H9 (cell line): ENCODE data around the gene PHLPP2. TPM values are rescaled to one million over a fixed set of nuclear protein-coding genes. Genes with fewer than 3 reads are reported as not detected.

Source experiments
- DNase-seq: peaks from one replicate; pipeline ENCODE4 v3.0.0-alpha.2; 2017
- H2AFZ ChIP-seq: one replicate; pipeline ENCODE4 v1.6.1; 2013; ENCODE audit warnings: mild to moderate bottlenecking, low read length, control low read depth, moderate library complexity
- H2AK5ac ChIP-seq: 2 replicates; pipeline ENCODE4 v1.6.1; 2013; ENCODE audit warnings: low read length, control low read depth, mixed read lengths; ENCODE audit not compliant: insufficient read length
- H2BK120ac ChIP-seq: one replicate; pipeline ENCODE4 v1.6.1; 2013; ENCODE audit warnings: low read depth, mild to moderate bottlenecking, low read length, control low read depth, inconsistent platforms; ENCODE audit not compliant: poor library complexity, severe bottlenecking
- H2BK12ac ChIP-seq: 2 replicates; pipeline ENCODE4 v1.6.1; 2013; ENCODE audit warnings: low read length, control low read depth, mixed read lengths, low read depth; ENCODE audit not compliant: insufficient read length
- H2BK15ac ChIP-seq: 2 replicates; pipeline ENCODE4 v1.6.1; 2013; ENCODE audit warnings: low read depth, low read length, control low read depth
- H2BK20ac ChIP-seq: one replicate; pipeline ENCODE4 v1.6.1; 2013; ENCODE audit warnings: low read depth, mild to moderate bottlenecking, low read length, control low read depth, inconsistent platforms; ENCODE audit not compliant: poor library complexity, severe bottlenecking
- H2BK5ac ChIP-seq: 2 replicates; pipeline ENCODE4 v1.6.1; 2013; ENCODE audit warnings: low read length, control low read depth, mixed read lengths; ENCODE audit not compliant: insufficient read length
- H3K14ac ChIP-seq: 2 replicates; pipeline ENCODE4 v1.6.1; 2013; ENCODE audit warnings: low read length, control low read depth; ENCODE audit not compliant: insufficient read depth
- H3K18ac ChIP-seq: 2 replicates; pipeline ENCODE4 v1.6.1; 2013; ENCODE audit warnings: low read depth, mild to moderate bottlenecking, mixed read lengths, low read length, control low read depth; ENCODE audit not compliant: insufficient read length
- H3K23ac ChIP-seq: 2 replicates; pipeline ENCODE4 v1.6.1; 2013; ENCODE audit warnings: low read length, control low read depth, mixed read lengths, low read depth; ENCODE audit not compliant: insufficient read length
- H3K23me2 ChIP-seq: 2 replicates; pipeline ENCODE4 v1.6.1; 2013; ENCODE audit warnings: low read depth, mild to moderate bottlenecking, mixed read lengths, low read length, control low read depth; ENCODE audit not compliant: insufficient read length, poor library complexity, severe bottlenecking
- H3K27ac ChIP-seq: 2 replicates; pipeline ENCODE4 v1.5.1; 2013; ENCODE audit warnings: low read length, control low read depth, mixed read lengths, low read depth; ENCODE audit not compliant: insufficient read length
- H3K27me3 ChIP-seq: 2 replicates; pipeline ENCODE4 v1.6.1; 2013; ENCODE audit warnings: low read length, control low read depth, inconsistent platforms; ENCODE audit not compliant: insufficient read depth
- H3K4ac ChIP-seq: 2 replicates; pipeline ENCODE4 v1.6.1; 2013; ENCODE audit warnings: low read depth, mild to moderate bottlenecking, control low read depth, inconsistent platforms, low read length, moderate library complexity
- H3K4me1 ChIP-seq: 2 replicates; pipeline ENCODE4 v1.6.1; 2013; ENCODE audit warnings: low read length, control low read depth, inconsistent platforms; ENCODE audit not compliant: insufficient read depth
- H3K4me2 ChIP-seq: 2 replicates; pipeline ENCODE4 v1.6.1; 2013; ENCODE audit warnings: low read length, control low read depth, mixed read lengths; ENCODE audit not compliant: insufficient read length, insufficient read depth
- H3K56ac ChIP-seq: 2 replicates; pipeline ENCODE4 v1.6.1; 2013; ENCODE audit warnings: low read depth, mild to moderate bottlenecking, mixed read lengths, low read length, control low read depth; ENCODE audit not compliant: insufficient read length
- H3K79me1 ChIP-seq: 2 replicates; pipeline ENCODE4 v1.6.1; 2013; ENCODE audit warnings: low read depth, mild to moderate bottlenecking, moderate library complexity, low read length, control low read depth, inconsistent platforms; ENCODE audit not compliant: insufficient read depth, poor library complexity, severe bottlenecking
- H3K79me2 ChIP-seq: 2 replicates; pipeline ENCODE4 v1.6.1; 2013; ENCODE audit warnings: low read length, control low read depth, inconsistent platforms; ENCODE audit not compliant: insufficient read depth
- H3K9ac ChIP-seq: 2 replicates; pipeline ENCODE4 v1.6.1; 2013; ENCODE audit warnings: low read length, control low read depth, mixed read lengths; ENCODE audit not compliant: insufficient read length; ENCODE audit errors: extremely low read depth
- H3K9me3 ChIP-seq: one replicate; pipeline ENCODE4 v1.6.1; 2013; ENCODE audit warnings: low read depth, low read length, inconsistent platforms; ENCODE audit not compliant: control insufficient read depth
- H3T11ph ChIP-seq: one replicate; pipeline ENCODE4 v1.6.1; 2013; ENCODE audit warnings: mild to moderate bottlenecking, low read length, control low read depth, inconsistent platforms
- H4K20me1 ChIP-seq: one replicate; pipeline ENCODE4 v1.6.1; 2013; ENCODE audit not compliant: control insufficient read depth, insufficient read length, insufficient read depth
- H4K5ac ChIP-seq: 2 replicates; pipeline ENCODE4 v1.6.1; 2013; ENCODE audit warnings: low read depth, mild to moderate bottlenecking, mixed read lengths, low read length, control low read depth; ENCODE audit not compliant: insufficient read length
- H4K8ac ChIP-seq: replicated peaks from 2 replicates; pipeline ENCODE4 v1.6.1; 2013; ENCODE audit warnings: low read length, control low read depth, mixed read lengths, low read depth; ENCODE audit not compliant: insufficient read length
- H4K91ac ChIP-seq: 2 replicates; pipeline ENCODE4 v1.6.1; 2013; ENCODE audit warnings: low read depth, mild to moderate bottlenecking, moderate library complexity, mixed read lengths, low read length, control low read depth; ENCODE audit not compliant: insufficient read length
- H3K27ac Mint-ChIP-seq, 3 experiments: 2 replicates in 2 of 3; 3 replicates in 1 of 3; pipeline ENCODE4 v1.8.0; 2020 to 2021; ENCODE audit warnings: mixed read lengths in 3 of 3, mild to moderate bottlenecking in 1 of 3, moderate library complexity in 1 of 3
- H3K27me3 Mint-ChIP-seq: 2 replicates; pipeline ENCODE4 v1.8.0; 2021; ENCODE audit warnings: low read depth, mild to moderate bottlenecking, moderate library complexity, mixed read lengths
- H3K36me3 Mint-ChIP-seq, 3 experiments: 2 replicates in 2 of 3; 3 replicates in 1 of 3; pipeline ENCODE4 v1.8.0; 2020 to 2021; ENCODE audit warnings: low read depth in 3 of 3, mixed read lengths in 3 of 3; ENCODE audit not compliant: insufficient read depth in 1 of 3
- H3K4me1 Mint-ChIP-seq, 2 experiments: 2 replicates each; pipeline ENCODE4 v1.8.0; 2020; ENCODE audit warnings: mixed read lengths in 2 of 2
- H3K4me3 Mint-ChIP-seq, 2 experiments: 2 replicates in 1 of 2; 3 replicates in 1 of 2; pipeline ENCODE4 v1.8.0; 2020 to 2021; ENCODE audit warnings: mild to moderate bottlenecking in 2 of 2, mixed read lengths in 2 of 2, moderate library complexity in 1 of 2
- H3K9me3 Mint-ChIP-seq, 2 experiments: 2 replicates in 1 of 2; 3 replicates in 1 of 2; pipeline ENCODE4 v1.8.0; 2020; ENCODE audit warnings: mild to moderate bottlenecking in 2 of 2, mixed read lengths in 2 of 2, moderate library complexity in 1 of 2
- CTCF ChIP-seq: fragments of 200-600 bp; sonication (generic); conservative IDR thresholded peaks from 3 replicates; pipeline ENCODE4 v1.8.0; 2021; ENCODE audit warnings: antibody characterized with exemption, mild to moderate bottlenecking
- whole genome bisulfite sequencing: extraction: QIAGEN DNeasy Blood & Tissue Kit; methylation state at CpG from one replicate; pipeline ENCODE4 v1.1.7; 2013; ENCODE audit warnings: missing lambda C conversion rate, low lambda C conversion rate, mixed read lengths; ENCODE audit not compliant: insufficient read length; ENCODE audit errors: extremely low coverage; 5-methylcytosine and 5-hydroxymethylcytosine counted together
- total RNA-seq: library from RNA; stranded (reverse); gene quantifications from 2 replicates; pipeline ENCODE4 v1.2.1, GENCODE V29; 2021

The PHLPP2 gene
- total RNA-seq, 1 experiment from 2014 or later = 23.2 TPM

GRCh38 chr16:71675380-71675779 lies 49.1 kb downstream of the PHLPP2 start:
- TF ChIP-seq CTCF = no peak
- H3K4me2 ChIP-seq = no peak overlapping the region
- no peaks in the 10 kb centered on the region for H3K4me1 ChIP-seq
- H4K8ac ChIP-seq = no peak overlapping the region
- no peak overlapping the region for H2BK12ac ChIP-seq
- no peak overlapping the region for H3K56ac ChIP-seq
- DNase-seq = no peak
- no peak overlapping the region for H2AFZ ChIP-seq
- H4K91ac ChIP-seq = no peak overlapping the region
- H3K23me2 ChIP-seq = no peaks in the 10 kb centered on the region
- Mint-ChIP-seq H3K4me1 (no peaks in the 10 kb centered on the region), H3K4me3 (no peak overlapping the region), H3K9me3 (no peaks in the 10 kb centered on the region), H3K27ac (no peak overlapping the region), H3K27me3 (no peaks in the 10 kb centered on the region), H3K36me3 (peaks cover 11 to 79% (median 43%) of the 10 kb centered on the region in 3 experiments; a peak in 6 of 7 replicates)
- H3K14ac ChIP-seq = no peak overlapping the region
- no peaks in the 10 kb centered on the region for H3K9me3 ChIP-seq
- no peak overlapping the region for H2AK5ac ChIP-seq
- no peaks in the 10 kb centered on the region for H3K79me2 ChIP-seq
- no peak overlapping the region for H2BK120ac ChIP-seq
- H2BK20ac ChIP-seq = no peak overlapping the region
- no peak overlapping the region for H3K9ac ChIP-seq
- no CpG with 5 or more reads among the region's 3 CpGs for WGBS
- H3K27me3 ChIP-seq = no peaks in the 10 kb centered on the region
- H3K27ac ChIP-seq = no peak overlapping the region
- no peak overlapping the region for H3K4ac ChIP-seq
- no peak overlapping the region for H3T11ph ChIP-seq
- H2BK15ac ChIP-seq = no peak overlapping the region
- H3K23ac ChIP-seq = no peak overlapping the region
- H3K79me1 ChIP-seq = no peaks in the 10 kb centered on the region
- no peak overlapping the region for H4K5ac ChIP-seq
- H3K18ac ChIP-seq = no peak overlapping the region
- H4K20me1 ChIP-seq = no peaks in the 10 kb centered on the region
- H2BK5ac ChIP-seq = no peak overlapping the region
